Activated CD4-positive, alpha-beta T cell treated with anti-CD3 and anti-CD28 coated beads, Interleukin-2, amount 50 U/mL, for 4 hours (primary cell): Measurements from ENCODE around the gene IL20RB.
"Not testable (repeated sequence)": the region's sequence is repeated elsewhere in the genome, so short reads cannot be mapped to it uniquely, and the experiment has no call there.

ENCODE experiments used
- DNase-seq, 2 experiments: peaks; one replicate each; pipeline ENCODE4 v3.0.0-alpha.2; 2020

Gene IL20RB

DNA sequence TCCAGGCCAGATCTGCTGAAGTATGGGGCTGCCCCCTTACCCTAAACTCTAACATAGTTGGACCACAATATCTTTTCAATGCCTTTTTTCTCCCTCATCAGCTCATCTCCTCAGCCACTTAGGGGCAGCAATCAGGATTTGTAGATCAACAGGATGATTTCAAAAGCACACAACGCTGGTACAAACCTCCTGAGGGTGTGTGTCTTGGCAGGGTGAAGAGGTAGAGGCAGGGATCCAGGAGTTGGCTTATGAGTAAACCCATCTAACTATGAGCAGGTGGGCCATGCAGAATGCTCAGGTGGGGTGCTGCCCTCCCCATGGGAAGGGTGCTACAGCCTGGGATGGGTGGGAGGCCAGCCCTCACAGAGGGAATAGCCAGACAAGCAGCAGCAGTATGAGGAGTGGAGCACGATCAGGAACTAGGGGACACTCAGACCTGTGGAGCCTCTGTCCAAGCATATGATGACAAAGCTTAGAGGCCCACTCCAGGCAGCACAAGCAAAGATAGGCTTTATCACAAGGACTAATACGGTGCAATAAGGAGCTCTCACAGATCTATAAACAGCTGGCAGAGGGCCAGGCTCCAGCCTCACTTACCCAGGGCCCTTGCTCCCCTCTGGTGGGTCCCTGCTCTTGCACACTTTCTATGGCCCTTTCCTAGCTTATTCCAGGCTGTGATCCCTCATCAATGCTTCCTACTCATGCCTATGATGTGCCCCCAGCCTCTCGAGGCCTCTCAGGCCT lies 32.2 kb downstream of the IL20RB start:
- no peak for DNase-seq

DNA sequence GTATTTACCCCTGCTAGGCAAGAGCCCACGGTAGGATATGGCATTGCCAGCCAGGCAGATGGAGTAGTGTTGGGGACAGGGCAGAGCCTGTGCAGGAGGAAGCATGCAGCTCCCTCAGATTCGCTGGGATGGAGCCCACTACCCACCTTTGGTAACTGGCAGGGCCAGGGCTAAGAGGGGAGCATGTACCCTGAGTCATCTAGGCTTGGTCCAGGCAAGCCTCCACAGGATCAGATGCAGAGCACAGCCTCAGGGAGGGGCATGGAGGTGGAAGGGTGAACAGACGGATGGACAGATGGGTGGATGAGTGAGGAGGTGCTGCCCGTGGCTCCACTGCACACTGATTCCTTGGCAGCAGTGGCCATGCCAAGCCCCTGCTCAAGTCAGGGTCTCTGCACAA lies 33.0 kb downstream of the IL20RB start:
- no peak for DNase-seq

- no peak for DNase-seq
Measured at GRCh38 chr3:136992115-136992514, 34.3 kb downstream of the IL20RB start.

GRCh38 chr3:136994772-136995516 lies 37.2 kb downstream of the IL20RB start:
- no peak for DNase-seq

GRCh38 chr3:136995652-136996051 lies 37.9 kb downstream of the IL20RB start:
- DNase-seq, result no peak

DNA sequence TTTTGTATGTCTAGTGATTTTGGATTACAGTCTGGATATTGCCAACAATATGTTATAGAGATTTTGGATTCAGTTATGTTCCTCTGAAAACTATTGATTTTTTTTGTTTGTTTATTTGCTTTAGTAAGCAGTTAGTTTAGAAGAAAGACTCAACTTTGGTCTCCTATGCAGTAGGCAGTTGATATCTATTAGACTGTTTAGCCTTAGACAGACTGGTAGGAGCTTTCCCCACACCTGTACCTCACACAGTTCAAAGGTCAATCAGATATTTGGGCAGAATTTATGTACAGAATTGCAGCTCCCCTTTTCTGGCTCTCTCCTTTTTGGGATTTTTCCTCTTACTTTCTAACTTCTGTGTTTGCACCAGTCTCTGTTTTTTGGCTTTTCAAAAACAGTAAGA lies 42.3 kb downstream of the IL20RB start:
- DNase-seq, result no peak

- not testable (repeated sequence) for DNase-seq
Measured at GRCh38 chr3:137007376-137007775, 49.6 kb downstream of the IL20RB start.

DNA sequence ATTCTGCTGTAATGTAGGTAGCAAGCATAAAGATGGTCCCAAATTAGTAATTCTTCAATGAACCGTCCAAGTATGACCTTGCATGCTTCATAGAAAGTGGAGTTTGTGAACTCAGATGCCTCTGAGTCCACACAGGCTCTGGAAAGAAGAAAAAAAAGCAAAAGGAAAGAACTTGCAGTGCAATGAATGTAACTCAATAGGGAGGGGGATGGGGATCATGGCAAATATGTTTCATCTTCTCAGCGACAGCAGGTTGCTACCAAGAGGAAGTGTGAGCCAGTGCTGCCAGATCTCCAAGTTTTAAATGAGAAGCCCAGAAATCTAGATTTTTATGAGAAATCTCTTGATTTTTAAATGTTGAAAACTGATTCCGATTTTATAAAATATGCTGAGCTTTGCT lies 50.3 kb downstream of the IL20RB start:
- DNase-seq, result no peak

DNA sequence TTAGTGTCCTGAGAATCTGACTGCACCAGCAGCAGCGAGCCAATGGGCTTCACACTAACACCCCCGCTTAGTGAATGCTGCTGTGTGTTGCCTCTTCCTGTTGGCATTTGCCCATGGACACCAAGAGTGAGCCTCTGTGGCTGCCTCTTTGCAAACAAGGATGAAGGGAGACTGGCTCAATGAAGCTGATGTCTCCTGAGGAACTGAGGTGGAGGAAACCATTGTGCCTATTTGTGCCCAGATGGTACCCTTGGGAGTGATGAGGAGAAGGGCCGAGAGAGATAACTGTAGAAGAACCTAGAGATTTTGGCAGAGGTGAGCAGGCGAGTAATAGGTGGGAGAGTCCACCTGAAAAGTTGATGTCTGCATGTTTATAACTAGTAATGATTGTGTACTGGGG lies 51.2 kb downstream of the IL20RB start:
- no peak for DNase-seq

DNA sequence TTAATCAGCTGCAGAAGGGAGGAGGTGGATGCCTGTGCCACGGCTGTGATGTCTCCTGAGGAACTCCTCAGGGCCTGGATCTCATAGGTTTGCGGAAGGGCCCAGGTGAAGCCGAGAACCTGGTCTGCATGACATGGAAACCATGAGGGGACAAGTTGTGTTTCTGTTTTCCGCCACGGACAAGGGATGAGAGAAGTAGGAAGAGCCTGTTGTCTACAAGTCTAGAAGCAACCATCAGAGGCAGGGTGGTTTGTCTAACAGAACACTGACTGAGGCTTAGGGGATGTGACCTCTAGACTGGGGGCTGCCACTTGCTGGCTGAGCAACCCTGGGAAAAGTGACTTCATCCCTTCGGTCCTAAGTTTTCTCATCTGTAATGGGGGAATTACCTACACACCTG lies 52.4 kb downstream of the IL20RB start:
- DNase-seq, result no peak

DNA sequence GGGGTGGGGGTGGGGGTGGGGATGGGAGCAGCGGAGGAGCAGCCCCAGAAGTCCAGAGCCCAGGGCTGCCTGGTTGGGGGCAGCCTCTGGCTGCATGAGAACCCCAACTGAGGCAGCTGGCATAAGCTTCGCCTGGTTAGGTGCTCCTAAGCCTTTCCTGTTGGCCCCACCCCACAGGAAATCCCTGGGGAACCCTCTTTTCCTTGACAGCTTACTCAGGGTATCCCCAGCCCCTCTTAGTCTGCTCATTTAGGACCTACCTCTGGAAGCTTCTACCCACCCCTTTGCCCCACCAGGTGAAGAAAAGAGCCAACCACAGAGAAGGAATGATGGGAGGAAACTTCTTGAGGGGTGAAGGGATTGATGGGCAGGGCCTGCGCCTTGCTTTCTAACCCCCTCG lies 53.4 kb downstream of the IL20RB start:
- no peak for DNase-seq

DNA sequence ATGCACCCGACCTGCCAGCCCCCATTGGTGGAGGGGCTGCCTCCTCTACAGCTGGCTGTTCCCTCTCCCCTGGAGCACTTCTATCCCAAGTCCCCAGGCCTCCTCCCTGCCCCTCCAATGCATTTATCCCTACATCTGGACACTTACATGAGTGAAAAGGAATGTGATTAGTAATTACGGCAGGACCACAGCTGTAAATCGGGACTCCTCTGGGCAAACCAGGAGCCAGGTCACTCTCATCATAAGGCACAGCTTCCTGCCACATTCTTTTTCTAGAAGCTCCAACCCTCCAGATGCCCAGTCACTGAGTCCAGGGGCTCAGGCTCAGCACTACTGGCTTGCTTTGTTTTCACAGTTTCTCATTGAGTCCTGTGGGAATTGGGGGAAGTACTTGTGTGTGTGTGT lies 54.3 kb downstream of the IL20RB start:
- DNase-seq, result no peak

- DNase-seq, result peak; percentile 81 to 83
Measured at GRCh38 chr3:137013951-137014688, 56.3 kb downstream of the IL20RB start.

DNA sequence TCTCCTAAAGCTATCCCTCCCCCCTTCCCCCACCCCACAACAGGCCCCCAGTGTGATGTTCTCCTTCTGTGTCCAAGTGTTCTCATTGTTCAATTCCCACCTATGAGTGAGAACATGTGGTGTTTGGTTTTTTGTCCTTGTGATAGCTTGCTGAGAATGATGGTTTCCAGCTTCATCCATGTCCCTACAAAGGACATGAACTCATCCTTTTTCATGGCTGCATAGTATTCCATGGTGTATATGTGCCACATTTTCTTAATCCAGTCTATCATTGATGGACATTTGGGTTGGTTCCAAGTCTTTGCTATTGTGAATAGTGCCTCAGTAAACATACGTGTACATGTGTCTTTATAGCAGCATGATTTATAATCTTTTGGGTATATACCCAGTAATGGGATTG lies 59.5 kb downstream of the IL20RB start:
- not testable (repeated sequence) for DNase-seq

- no peak for DNase-seq
Measured at GRCh38 chr3:137020315-137020714, 62.5 kb downstream of the IL20RB start.

DNA sequence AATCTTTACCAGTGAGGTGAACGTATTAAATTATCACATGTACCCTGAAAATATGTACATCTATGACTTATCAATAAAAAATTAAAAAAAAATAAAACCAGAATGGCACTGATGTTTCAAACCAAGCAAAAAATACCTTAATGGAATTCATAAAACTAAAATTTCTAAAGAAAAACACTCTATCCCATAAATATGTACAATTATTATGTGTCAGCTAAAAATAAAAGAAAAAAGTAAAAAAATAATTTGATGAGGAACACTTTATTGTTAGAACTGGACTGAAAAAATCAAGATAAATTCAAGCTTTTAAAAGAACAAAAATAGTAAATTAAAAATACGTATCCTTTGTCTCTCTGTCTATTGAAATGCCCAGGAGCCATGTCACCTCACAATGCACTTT lies 63.1 kb downstream of the IL20RB start:
- no peak for DNase-seq

- no peak for DNase-seq
Measured at GRCh38 chr3:137024348-137024747, 66.6 kb downstream of the IL20RB start.

- no peak for DNase-seq
Measured at GRCh38 chr3:137026701-137027100, 68.9 kb downstream of the IL20RB start.

DNA sequence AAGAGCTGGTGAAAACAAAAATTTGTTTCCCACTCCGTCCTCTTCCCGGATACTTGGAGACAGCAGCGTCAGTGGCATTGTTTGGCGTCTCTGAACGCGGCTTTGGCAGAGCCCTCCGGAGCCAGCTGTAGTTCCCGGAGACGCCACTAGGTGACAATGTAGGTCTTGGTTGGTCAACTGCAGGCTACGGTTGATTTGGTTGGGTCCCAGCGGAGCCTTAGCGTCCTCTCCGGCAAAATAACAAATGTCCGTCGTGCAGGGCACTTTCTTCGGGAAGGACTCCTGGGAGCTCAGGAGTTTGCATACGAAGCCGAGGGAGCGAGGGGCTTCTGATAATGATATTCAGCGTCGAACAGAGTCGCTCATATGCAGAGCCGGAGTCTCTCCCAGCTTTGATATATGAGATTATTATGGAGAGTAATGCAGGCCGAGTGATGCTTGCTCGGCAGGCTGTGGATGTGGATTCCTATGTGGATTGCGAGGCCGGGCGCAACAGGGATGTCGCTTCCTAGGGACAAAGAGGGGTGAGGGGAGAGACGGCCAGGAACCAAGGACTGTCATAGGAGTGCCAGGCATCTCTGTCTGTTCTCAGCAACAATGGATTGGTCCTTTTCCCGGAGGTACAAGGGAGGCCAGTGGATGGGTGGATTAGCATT lies 74.8 kb downstream of the IL20RB start:
- DNase-seq, result peak; percentile 64 to 71

GRCh38 chr3:137035631-137036030 lies 77.8 kb downstream of the IL20RB start:
- DNase-seq, result no peak

GRCh38 chr3:137039570-137039969 lies 81.8 kb downstream of the IL20RB start:
- no peak for DNase-seq

DNA sequence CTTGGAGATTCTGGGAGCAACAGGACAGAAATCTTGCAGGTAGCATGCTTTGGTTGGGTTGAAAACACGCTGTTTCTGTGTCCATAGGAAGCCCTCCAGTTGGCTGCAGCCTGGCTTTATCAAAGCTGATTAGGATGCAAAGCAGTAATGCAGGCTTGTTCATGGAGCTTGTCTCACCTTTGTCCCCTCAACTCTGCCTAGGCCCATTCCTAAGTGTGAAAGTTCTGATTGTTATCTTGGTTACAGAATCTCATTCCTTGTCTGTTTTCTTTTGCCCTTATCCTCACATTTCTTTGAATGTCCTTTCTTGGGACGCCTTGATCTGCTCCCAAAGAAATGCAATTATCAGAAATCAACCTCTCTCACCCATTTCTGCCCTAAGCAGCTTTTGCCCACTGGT lies 83.5 kb downstream of the IL20RB start:
- no peak for DNase-seq

DNA sequence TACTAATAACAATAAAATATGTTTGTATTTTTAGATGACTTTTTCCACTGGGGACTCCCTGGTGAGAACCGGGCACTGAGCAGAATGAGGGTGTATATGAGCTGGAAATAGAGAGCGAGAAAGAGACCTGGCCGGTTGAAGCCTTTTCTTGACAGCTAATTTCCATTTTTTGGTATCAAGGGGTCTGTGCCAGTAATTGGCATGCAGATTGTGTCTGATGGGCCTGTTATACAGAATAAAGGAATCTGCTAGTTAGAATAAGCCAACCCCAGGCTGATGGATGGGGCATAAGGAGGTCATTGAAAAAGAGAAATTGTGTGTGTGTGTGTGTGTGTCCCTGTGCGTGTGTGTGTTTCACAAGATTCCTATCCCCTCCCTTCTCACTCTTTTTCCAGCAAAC lies 83.9 kb downstream of the IL20RB start:
- DNase-seq, result no peak
